Motor neuron (in vitro differentiated cells): ENCODE measurements around the gene KCTD2. TPM values are rescaled to one million over a fixed set of nuclear protein-coding genes. Genes with fewer than 3 reads are reported as not detected.
"Not testable (repeated sequence)": the region's sequence is repeated elsewhere in the genome, so short reads cannot be mapped to it uniquely, and the experiment has no call there.

Source experiments
- ATAC-seq, 8 experiments: fragments of 200-7000 bp; cut with Tn5 transposase; replicated peaks in 6 of 8; 2 replicates each; pipeline ENCODE4 v1.8.0; 2021; ENCODE audit warnings: mild to moderate bottlenecking in 8 of 8, moderate library complexity in 8 of 8
- H3K27ac ChIP-seq, 2 donors: fragments of 250-450 bp; sonication (Bioruptor Pico); 2 replicates each; pipeline ENCODE4 v1.9.0; 2021; ENCODE audit warnings: antibody characterized with exemption in 2 of 2, mild to moderate bottlenecking in 2 of 2, moderate library complexity in 1 of 2
- H3K4me1 ChIP-seq, 2 donors: fragments of 250-450 bp; sonication (Bioruptor Pico); replicated peaks in 1 of 2; 2 replicates each; pipeline ENCODE4 v1.6.1; 2021; ENCODE audit warnings: antibody characterized with exemption in 2 of 2, mild to moderate bottlenecking in 2 of 2, moderate library complexity in 1 of 2
- H3K4me3 ChIP-seq, 5 donors: fragments of 250-450 bp; sonication (Bioruptor Pico); 2 replicates each; pipeline ENCODE4 v1.9.0; 2021; ENCODE audit warnings: antibody characterized with exemption in 5 of 5, mild to moderate bottlenecking in 5 of 5, moderate library complexity in 4 of 5
- WGBS, 10 experiments: fragments of 450-650 bp; shearing (Covaris generic); methylation state at CpG; one replicate each; pipeline ENCODE4 v1.0.0; 2022; 5-methylcytosine and 5-hydroxymethylcytosine counted together
- in situ Hi-C, 9 experiments: fragments of 400-800 bp; cut with MboI; loops; one replicate each; pipeline ENCODE4 v1.15.0; 2021; ENCODE audit warnings: low sequenced_read_pairs in 9 of 9, low pct_unique_long_range_greater_than_20kb in 2 of 9; ENCODE audit not compliant: unreplicated experiment in 9 of 9
- total RNA-seq, 8 experiments: library from RNA; unstranded; fragments of 300-600 nt; gene quantifications; 2 replicates each; pipeline versions ENCODE4 v1.2.3 to v1.2.4, GENCODE V29; 2022

Gene KCTD2
- total RNA-seq, 8 experiments from 2014 or later = 13.2 to 41.6 (median 30.6) TPM

GRCh38 chr17:75045946-75046406 is 1.0 kb upstream of the KCTD2 start:
- ATAC-seq, in situ Hi-C loops: not testable (repeated sequence)
- Histone ChIP-seq H3K4me1 (peaks cover 10 to 13% of the 10 kb centered on the region in 2 donors), H3K27ac (peak overlapping the region; percentile 70 to 93), H3K4me3 (peak overlapping the region; percentile 78 to 99 (median 88))
- 0 to 40% (median 1%) methylated on average over 2 to 14 of the region's 25 CpGs; no CpG with 5 or more reads in 4 of the 10 experiments for WGBS, 10 experiments

- peak overlapping the region; percentile 78 to 99 (median 88) for H3K4me3 ChIP-seq
- ATAC-seq = peak; percentile 1 to 36 (median 24)
- WGBS, 10 experiments = 0 to 17% (median 0%) methylated on average over 1 to 4 of the region's 38 CpGs; no CpG with 5 or more reads in 3 of the 10 experiments
- peaks cover 10 to 13% of the 10 kb centered on the region in 2 donors for H3K4me1 ChIP-seq
- in situ Hi-C loops = no loop called here
- peak overlapping the region; percentile 70 to 93 for H3K27ac ChIP-seq
Measured at GRCh38 chr17:75047398-75048098, 523 bp downstream of the KCTD2 start.

GRCh38 chr17:75048249-75048878 is 1.3 kb downstream of the KCTD2 start:
- 6 to 81% (median 37%) methylated on average over 2 to 5 of the region's 5 CpGs; no CpG with 5 or more reads in 2 of the 10 experiments for WGBS, 10 experiments
- Histone ChIP-seq H3K4me1 (peaks cover 10 to 13% of the 10 kb centered on the region in 2 donors), H3K4me3 (peak overlapping the region; percentile 78 to 99 (median 88)), H3K27ac (no peak overlapping the region)
- ATAC-seq = no peak
- in situ Hi-C loops = no loop called here

GRCh38 chr17:75049057-75049456 is 2.0 kb downstream of the KCTD2 start:
- Histone ChIP-seq H3K4me3 (no peak overlapping the region), H3K27ac (no peak overlapping the region), H3K4me1 (peaks cover 10 to 13% of the 10 kb centered on the region in 2 donors)
- no peak for ATAC-seq
- 60 to 100% (median 89%) methylated on average over 1 to 5 of the region's 5 CpGs; no CpG with 5 or more reads in 2 of the 10 experiments for WGBS, 10 experiments
- in situ Hi-C loops = no loop called here

- H3K27ac ChIP-seq = no peak overlapping the region
- in situ Hi-C loops = no loop called here
- peaks cover 10 to 13% of the 10 kb centered on the region in 2 donors for H3K4me1 ChIP-seq
- ATAC-seq = no peak
- H3K4me3 ChIP-seq = no peak overlapping the region
Measured at GRCh38 chr17:75049706-75050105, 2.7 kb downstream of the KCTD2 start.

- 40 to 100% (median 94%) methylated on average over 1 to 2 of the region's 2 CpGs; no CpG with 5 or more reads in 3 of the 10 experiments for WGBS, 10 experiments
- Histone ChIP-seq H3K27ac (no peak overlapping the region), H3K4me3 (no peak overlapping the region), H3K4me1 (peaks cover 3 to 7% of the 10 kb centered on the region in 2 donors)
- no peak for ATAC-seq
- in situ Hi-C loops = no loop called here
Measured at GRCh38 chr17:75051941-75052340, 4.9 kb downstream of the KCTD2 start.

GRCh38 chr17:75059369-75060345 is 12.6 kb downstream of the KCTD2 start:
- WGBS, 10 experiments = 36 to 93% (median 78%) methylated on average over 3 to 20 of the region's 25 CpGs
- peak; percentile 27 to 70 (median 50) for ATAC-seq
- Histone ChIP-seq H3K27ac (no peak overlapping the region), H3K4me1 (no peaks in the 10 kb centered on the region), H3K4me3 (no peak overlapping the region)
- in situ Hi-C loops = no loop called here

- in situ Hi-C loops = no loop called here
- WGBS, 10 experiments = 80 to 100% (median 97%) methylated on average over 1 to 18 of the region's 26 CpGs; no CpG with 5 or more reads in 2 of the 10 experiments
- Histone ChIP-seq H3K4me1 (no peaks in the 10 kb centered on the region), H3K4me3 (no peak overlapping the region), H3K27ac (no peak overlapping the region)
- no peak for ATAC-seq
Measured at GRCh38 chr17:75060434-75061054, 13.5 kb downstream of the KCTD2 start.

GRCh38 chr17:75061055-75061438 is 14.0 kb downstream of the KCTD2 start:
- 83 to 100% (median 97%) methylated on average over 2 to 7 of the region's 10 CpGs; no CpG with 5 or more reads in 4 of the 10 experiments for WGBS, 10 experiments
- H3K4me3 ChIP-seq = no peak overlapping the region
- ATAC-seq = no peak
- no peaks in the 10 kb centered on the region for H3K4me1 ChIP-seq
- H3K27ac ChIP-seq = no peak overlapping the region
- in situ Hi-C loops = no loop called here

GRCh38 chr17:75061618-75062017 is 14.6 kb downstream of the KCTD2 start:
- WGBS, 10 experiments = 71 to 100% (median 90%) methylated on average over 1 to 6 of the region's 8 CpGs; no CpG with 5 or more reads in 4 of the 10 experiments
- no peaks in the 10 kb centered on the region for H3K4me1 ChIP-seq
- no peak overlapping the region for H3K27ac ChIP-seq
- H3K4me3 ChIP-seq = no peak overlapping the region
- ATAC-seq = no peak
- in situ Hi-C loops = no loop called here

GRCh38 chr17:75063201-75063600 is 16.2 kb downstream of the KCTD2 start:
- Histone ChIP-seq H3K27ac (no peak overlapping the region), H3K4me1 (no peaks in the 10 kb centered on the region), H3K4me3 (no peak overlapping the region)
- in situ Hi-C loops = no loop called here
- 70 to 100% (median 92%) methylated on average over 2 to 10 of the region's 13 CpGs; no CpG with 5 or more reads in 5 of the 10 experiments for WGBS, 10 experiments
- ATAC-seq = no peak

- 80 to 100% (median 92%) methylated on average over 1 to 2 of the region's 3 CpGs; no CpG with 5 or more reads in 5 of the 10 experiments for WGBS, 10 experiments
- in situ Hi-C loops = no loop called here
- no peak for ATAC-seq
- Histone ChIP-seq H3K27ac (no peak overlapping the region), H3K4me1 (no peaks in the 10 kb centered on the region), H3K4me3 (no peak overlapping the region)
Measured at GRCh38 chr17:75063626-75064025, 16.6 kb downstream of the KCTD2 start.
